ENCODE measurements around the gene MAP4K4.
A peak's percentile ranks its signal among the peaks of the same experiment; 100 is the strongest.

Gene MAP4K4

DNA sequence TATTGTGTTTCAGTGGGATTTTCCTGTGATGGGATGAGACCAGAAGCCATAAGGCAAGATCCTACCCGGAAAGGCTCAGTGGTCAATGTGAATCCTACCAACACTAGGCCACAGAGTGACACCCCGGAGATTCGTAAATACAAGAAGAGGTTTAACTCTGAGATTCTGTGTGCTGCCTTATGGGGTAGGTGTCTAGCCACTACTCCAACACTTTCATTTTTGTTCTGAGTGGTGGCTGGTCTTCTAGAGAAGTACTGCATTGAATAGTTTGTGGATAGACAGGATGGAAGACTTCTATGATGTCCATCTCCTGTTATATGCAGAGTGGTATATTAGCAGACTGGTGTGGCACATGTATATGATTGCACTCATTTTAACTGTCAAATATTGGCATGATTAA is 176.6 kb downstream of the MAP4K4 start:
- DNase-seq (ENCODE audit: low spot score) = no peak

DNA sequence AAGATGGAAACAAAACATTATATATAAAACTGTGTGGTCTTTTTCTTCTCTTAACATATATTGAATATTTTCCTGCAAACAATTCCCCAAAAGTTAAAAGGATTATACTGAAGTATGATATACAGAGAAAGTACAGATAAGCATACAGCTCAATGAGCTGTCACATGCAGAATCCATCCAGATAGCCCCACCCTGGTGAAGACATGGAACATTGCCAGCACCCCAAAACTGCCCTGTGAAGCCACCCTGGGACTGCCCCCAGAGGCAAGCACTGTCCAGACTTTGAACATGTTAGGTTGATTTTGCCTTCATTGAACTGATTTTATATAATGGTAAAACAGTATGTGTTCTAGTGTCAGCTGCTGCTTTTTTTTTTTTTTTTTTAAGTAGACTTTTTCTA is 182.0 kb downstream of the MAP4K4 start:
- DNase-seq (ENCODE audit: low spot score) = no peak

DNA sequence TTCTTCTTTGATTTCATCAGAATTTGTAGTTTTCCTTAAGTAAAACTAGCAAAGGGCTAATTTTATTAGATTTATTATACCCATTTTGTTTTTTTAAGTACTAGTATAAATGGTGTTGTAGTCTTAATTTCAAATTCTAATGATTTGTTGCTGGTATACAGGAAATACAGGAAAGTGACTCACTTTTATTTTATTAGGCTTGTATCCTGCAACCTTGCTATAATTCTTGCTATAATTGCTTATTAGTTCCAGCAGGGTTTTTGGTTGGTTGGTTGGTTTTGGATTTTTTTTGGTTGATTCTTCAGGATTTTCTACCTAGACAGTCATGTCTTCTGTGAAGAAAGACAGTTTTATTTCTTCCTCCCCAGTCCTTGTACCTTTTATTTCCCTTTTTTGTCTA is 183.6 kb downstream of the MAP4K4 start:
- no peak for DNase-seq (ENCODE audit: low spot score)

DNA sequence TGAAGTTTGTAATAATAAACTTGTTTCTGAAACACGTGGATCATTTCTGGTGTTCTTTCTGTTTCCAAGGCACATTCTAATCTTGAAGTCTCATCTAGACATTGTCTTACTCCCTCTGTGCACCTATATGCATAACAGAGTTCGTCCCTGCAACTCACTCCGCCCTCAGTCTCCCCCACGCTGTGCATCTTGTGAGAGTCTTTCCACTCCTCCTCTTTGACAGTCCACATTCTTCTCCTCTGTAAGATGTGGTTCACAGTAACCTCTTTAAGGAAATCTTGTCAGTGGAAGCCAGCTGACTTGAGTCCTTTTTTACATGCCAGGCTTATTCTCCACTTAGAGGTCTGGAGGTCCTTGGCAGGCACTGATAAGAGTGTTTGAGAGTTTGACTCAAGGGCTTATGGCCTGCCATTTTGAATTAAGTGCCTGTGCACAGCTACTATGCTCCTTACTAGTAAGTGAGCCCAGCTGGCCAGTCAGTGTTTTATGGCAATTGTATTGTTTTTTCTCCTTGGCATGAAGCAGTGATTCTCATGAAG is 185.3 kb downstream of the MAP4K4 start:
- DNase-seq (ENCODE audit: low spot score) = no peak

DNA sequence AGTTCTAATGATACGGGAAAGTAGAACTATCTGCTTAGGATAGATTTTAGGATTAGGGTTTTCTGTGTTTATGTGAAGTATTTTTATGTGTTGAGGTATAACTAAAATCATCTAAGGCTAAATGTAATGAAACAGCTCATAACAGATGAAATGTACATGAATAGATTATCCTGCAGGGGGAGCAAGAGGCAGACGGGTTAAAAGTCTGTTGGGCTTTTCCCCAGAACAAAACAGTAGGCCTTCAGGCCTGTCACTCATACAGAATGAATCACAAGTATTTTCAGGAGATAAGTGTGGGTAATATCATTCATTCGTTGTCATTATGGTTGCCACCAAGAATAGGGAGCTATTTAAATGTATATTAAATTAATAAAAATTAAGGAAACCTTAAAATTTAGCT is 186.4 kb downstream of the MAP4K4 start:
- peak; percentile 52 for DNase-seq (ENCODE audit: low spot score)

DNA sequence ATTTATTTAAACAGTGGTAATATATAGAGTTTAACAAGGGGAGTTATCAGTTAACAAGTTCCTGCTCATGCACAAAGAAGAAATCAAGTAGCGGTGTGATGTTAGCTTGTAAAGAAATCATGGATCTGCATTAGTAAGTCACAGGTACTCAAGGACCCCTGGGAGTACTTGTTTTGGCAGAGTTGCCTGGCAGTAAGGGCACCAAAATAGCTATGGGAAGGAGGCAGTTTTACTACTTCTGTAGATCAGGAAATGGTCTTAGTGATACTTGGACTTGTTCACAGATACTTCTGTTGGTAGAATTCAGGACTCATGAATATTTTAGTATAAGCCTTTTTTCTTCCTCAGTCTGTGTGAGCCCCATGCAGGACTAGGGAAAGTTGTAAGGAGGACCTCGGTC is 186.9 kb downstream of the MAP4K4 start:
- DNase-seq (ENCODE audit: low spot score) = no peak

DNA sequence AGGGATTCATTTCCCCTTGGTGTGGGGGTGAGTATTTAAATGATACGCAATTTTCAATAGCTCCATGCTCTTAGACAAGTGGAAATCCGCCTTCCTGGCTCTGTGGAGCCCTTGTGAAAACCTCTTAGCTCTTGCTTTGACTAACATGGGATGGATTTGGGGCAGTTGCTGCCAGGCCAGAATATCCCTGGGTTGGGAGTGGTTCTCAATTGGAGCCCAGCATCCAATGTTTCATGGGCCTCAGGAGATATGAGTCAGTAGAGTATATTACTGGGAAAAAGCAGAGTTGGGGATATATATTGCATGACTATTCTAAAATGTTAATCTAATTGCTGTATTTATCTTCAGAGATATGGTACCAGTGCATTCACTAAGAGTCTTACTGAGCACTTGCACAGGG is 189.8 kb downstream of the MAP4K4 start:
- DNase-seq (ENCODE audit: low spot score) = no peak

DNA sequence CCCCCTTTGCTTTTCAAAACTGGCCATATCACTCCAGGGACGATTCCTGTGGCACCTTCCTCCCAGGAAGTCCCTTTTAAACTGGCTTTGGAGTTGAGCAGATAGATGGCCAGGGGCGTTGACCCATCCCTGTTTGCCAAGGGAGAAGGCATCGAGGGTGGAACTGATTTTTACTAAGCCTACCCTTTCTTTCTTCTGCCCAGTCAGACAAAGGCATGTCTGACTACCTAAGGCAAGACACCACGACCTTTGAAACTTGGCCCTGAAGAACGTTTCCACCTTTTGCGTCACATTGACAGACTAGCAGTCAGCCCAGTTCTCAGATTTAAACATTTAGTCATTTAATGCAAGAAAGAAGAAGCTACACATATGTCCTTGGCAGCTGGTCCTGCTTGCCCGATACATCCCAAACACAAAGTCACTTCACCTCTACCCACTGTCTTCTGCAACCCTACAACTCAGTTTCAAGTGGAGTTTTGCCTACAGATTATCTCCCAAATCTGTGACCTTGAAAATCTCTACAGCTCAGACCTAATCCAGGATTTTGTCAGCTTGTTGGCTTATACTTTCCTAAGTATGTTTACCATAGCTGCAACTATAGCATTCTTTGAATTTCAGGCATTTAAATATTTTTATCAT is 192.1 kb downstream of the MAP4K4 start:
- DNase-seq (ENCODE audit: low spot score) = no peak

DNA sequence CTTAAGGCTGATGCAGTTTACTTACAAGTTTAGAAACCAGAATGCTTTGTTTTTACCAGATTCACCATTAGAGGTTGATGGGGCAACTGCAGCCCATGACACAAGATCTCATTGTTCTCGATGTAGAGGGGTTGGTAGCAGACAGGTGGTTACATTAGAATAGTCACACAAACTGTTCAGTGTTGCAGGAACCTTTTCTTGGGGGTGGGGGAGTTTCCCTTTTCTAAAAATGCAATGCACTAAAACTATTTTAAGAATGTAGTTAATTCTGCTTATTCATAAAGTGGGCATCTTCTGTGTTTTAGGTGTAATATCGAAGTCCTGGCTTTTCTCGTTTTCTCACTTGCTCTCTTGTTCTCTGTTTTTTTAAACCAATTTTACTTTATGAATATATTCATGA is 194.9 kb downstream of the MAP4K4 start:
- DNase-seq (ENCODE audit: low spot score) = no peak

DNA sequence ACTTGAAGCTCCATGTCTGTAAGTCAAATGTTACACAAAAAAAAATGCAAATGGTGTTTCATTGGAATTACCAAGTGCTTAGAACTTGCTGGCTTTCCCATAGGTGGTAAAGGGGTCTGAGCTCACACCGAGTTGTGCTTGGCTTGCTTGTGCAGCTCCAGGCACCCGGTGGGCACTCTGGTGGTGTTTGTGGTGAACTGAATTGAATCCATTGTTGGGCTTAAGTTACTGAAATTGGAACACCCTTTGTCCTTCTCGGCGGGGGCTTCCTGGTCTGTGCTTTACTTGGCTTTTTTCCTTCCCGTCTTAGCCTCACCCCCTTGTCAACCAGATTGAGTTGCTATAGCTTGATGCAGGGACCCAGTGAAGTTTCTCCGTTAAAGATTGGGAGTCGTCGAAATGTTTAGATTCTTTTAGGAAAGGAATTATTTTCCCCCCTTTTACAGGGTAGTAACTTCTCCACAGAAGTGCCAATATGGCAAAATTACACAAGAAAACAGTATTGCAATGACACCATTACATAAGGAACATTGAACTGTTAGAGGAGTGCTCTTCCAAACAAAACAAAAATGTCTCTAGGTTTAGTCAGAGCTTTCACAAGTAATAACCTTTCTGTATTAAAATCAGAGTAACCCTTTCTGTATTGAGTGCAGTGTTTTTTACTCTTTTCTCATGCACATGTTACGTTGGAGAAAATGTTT is 196.3 kb downstream of the MAP4K4 start:
- DNase-seq (ENCODE audit: low spot score) = no peak

DNA sequence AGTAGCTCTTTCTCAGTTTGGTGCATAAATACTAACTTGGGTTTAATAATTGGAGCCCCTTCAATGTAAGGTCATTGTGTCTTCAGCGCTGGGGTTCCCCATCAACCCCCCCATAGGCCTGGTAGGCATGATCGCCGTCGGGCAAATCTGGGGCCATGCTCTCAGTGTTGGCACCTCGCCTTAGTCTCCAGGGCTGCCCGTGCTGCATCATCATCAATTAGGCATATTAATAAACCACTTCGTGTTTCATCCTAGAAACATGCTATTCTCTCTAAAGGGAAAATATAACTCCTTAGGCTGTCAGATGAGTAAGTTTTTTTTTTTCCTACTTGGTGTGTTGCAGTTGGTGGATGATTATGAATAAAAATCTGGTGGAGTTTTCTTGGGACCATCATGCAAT is 197.5 kb downstream of the MAP4K4 start:
- DNase-seq (ENCODE audit: low spot score) = no peak

DNA sequence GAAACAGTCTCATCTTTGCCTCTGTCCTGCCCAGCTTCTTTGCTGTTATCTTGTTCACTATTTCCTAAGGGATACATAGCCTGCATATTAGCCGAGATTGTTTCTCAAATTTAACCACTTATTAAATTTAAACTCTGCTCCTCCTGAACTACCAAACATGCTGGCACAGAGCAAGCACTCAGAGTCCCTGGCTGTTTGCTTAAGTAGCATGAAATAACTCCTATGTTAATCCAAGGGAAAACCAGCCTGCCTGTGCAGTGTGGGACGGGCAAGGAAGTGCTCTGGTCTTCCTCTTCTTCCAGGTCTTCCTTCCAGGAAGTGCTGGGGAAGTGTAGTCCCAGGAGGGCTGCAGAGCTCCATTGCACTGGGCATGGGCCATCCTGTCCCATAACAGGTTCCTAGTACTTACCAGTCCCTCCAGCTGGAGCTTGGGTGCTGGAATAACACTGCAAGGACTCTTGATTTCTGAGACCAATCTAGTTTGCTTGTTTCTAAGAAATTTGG is 198.4 kb downstream of the MAP4K4 start:
- no peak for DNase-seq (ENCODE audit: low spot score)

DNA sequence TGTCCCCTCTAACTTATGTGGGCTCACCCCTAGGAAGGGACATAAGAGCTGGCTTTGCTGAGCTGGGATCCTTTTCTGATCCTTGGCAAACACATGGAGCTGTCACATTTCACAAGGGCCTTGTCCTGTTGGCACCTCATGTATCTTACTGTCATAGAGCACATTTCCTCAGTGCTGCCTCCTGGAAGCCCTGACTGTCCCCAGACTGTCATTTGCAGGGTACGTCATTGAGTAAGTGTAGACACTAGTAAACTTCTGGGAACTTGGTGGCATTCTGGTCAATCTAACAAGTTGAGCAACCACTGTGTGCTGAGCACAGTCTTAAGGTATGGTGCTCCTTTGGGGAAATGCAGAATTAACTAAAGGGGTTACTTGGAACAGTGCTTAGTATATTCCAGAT is 199.8 kb downstream of the MAP4K4 start:
- DNase-seq (ENCODE audit: low spot score) = no peak

DNA sequence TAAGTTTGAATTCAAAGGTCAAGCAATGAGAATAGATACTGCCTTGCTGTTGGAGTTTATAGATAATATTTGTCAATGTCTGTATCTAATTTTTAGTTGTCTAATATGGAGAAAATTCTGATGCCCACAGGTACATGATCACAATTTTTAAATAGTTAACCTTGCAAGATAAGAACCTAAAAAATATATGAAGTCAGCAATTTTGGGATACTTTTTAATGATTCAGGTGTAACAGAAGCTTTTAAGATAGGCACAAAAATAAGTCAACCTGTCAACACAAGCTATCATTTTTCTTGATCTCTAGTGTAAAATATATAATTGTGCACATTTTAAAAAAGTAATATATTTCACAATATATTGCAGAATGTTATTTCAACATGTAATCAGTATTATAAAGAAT is 201.8 kb downstream of the MAP4K4 start:
- DNase-seq (ENCODE audit: low spot score) = no peak

DNA sequence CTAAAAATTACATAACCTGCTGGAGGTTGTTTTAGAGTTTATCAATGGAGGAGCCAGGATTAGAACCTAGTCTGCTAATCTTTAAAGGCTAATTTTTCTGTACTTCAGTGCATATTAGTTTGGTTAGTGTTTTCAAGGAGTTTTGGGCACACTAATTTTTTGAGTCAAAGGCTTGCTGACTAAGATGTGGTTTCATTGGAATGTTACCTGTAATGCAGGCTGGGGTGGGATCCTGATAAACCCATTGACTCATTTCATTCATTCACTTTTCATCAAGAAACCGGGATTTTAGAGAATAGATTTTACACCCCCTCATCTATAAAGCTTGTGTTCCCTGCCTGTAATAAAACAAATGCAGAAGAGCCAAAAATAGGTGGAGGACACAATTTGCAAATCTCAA is 202.4 kb downstream of the MAP4K4 start:
- DNase-seq (ENCODE audit: low spot score) = no peak

DNA sequence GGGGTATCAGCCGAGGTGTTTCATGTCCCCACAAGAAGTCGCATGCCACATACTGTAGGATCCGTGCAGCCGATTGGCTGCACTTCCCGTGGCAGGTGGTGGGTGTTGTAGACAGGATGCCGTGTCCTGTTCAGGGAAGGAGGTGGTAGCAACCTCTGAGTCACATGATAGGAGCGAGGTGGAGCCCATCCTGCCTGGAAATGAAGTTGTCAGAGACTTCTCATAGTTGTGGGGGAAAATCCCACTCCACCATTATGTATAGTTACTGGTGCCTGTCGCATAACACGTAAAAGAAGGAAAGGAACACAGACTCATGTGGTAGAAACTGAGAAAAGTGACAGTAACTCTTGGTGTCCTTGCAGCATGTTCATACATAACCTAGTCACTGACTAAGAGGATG is 202.9 kb downstream of the MAP4K4 start:
- DNase-seq (ENCODE audit: low spot score) = no peak

DNA sequence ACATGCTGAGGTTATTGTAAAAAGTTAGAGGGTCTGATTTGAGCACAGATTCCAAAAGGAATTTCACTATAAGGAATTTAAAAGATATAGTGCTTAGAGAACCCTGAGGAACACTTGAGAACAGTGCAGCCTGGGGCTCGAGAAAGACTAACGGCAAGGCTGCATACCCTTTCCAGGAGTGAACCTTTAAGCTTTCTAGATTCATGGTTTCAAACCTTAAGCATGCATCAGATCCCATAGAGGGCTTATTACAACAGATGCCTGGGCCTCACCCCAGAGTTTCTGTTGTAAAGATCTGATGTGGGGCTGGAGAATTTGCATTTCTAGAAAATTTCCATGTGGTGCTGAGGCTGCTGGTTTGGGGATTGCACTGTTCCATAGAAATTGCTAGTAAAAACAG is 203.7 kb downstream of the MAP4K4 start:
- DNase-seq (ENCODE audit: low spot score) = no peak

DNA sequence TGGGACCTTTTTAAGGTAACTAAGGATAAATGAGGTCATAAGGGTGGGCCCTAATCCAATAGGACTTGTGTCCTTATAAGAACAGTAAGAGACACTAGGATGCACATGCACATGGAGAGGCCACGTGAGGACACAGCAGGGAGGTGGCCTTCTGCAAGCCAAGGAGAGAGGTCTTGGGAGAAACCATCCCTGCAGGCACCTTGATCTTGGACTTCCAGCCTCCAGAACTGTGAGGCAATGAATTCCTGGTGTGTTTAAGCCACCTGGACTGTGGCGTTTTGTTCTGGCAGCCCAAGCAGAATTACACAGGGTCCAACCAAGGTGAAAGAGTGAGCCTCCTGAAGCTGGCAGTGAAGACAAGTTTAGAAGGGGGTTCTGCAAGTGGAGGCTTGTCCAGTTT is 204.7 kb downstream of the MAP4K4 start:
- no peak for DNase-seq (ENCODE audit: low spot score)

DNA sequence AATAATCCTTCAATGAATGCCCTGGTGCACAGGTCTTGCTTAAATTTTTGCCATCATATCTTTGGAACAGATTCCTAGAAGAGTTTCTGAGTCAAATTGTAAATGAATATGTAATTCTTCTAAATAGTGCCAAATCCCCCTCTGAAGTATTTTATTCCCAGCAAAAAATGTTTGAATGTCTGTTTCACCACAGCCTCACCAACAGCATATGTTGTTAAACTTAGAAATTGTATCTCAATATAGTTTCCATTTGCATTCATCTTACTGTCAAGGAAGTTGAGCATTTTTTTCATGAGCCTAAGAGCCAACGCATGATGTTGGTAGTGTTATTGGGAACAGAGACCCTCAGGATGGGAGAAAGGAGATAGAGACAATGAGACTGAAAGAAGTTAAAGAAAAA is 207.4 kb downstream of the MAP4K4 start:
- no peak for DNase-seq (ENCODE audit: low spot score)

DNA sequence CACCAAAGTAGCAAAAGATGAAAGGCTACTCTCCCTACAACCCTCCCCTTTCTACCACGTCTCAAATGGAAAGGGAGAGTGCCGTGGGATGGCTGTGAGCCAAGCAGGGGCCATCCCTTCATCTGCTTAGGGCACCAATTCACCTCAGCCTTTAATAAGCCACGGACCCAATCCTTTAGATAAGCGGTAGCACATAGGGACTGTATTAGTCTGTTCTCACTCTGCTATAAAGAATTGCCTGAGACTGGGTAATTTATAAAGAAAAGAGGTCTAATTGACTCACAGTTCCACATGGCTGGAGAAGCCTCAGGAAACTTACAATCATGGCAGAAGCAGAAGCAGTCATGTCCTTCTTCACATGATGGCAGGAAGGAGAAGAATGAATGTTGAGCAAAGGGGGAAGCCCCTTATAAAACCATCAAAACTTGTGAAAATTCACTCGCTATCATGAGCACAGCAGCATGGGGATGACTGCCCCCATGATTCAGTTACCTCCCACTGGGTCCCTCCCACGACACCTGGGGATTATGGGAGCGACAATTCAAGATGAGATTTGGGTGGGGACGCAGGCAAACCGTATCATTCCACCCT is 208.3 kb downstream of the MAP4K4 start:
- no peak for DNase-seq (ENCODE audit: low spot score)

DNA sequence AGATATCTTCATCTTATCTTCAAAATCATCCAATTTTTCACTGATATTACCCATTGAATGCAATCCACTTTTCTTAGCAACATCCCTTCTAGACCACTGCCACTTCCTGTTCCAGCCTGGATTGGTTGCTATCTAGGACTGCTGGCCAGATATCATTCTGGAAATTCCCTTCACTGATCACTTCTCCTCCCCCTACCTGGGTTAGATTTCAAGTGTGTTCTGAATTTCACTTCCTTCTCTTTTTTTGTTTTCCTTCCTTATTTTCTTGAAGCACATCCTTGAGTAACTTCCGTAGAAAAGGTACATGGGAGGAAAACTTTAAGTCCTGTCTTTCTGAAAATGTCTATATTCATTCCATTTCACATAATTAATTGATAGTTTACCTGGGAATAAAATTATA is 212.3 kb downstream of the MAP4K4 start:
- no peak for DNase-seq (ENCODE audit: low spot score)

DNA sequence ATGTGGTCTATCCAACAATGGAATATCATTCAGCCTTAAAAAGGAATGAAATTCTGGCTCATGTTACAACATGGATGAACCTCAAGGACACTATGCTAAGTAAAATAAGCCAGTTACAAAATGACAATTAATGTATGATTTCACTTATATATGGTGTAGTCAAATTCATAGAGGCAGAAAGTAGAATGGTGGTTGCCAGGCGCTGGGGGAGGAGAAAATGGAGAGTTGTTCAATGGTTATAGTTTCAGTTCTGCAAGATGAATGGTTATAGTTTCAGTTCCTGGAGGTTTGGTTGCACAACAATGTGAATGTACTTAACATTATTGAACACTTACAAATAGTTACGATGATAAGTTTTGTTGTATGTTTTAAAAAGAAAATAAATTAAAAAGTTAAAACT is 215.0 kb downstream of the MAP4K4 start:
- no peak for DNase-seq (ENCODE audit: low spot score)

DNA sequence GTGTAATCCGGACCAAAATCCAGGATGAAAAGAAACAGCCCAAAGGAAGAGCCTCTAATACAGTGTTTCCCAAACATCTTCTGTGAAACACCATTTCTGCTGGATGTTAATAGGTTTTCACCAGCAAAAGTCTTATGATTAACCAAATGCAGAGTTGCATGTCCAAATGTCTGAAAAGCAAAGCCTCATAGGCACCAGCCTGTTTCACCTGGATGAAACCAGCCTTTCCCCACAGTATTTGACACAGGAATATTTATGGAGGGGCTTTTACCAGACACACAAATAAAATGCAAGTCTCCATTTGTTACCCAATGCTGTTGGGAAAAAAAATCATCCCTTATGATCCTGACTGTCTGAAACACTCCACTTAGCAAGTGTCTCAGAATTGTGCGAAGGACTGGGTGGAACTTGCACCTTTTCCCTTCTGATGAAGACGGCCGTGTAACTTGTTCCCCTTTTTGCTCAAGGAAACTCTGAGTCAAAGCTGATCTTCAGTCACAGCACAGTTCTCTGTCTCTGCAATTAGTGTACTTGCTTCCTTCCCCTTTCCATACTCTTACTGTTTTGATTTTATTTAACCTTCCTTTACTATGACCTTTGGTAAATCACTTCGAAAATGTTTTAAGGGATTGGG is 223.9 kb downstream of the MAP4K4 start:
- no peak for DNase-seq (ENCODE audit: low spot score)
